HepG2 (cell line): ENCODE measurements around the gene ARHGEF40. TPM values are rescaled to one million over a fixed set of nuclear protein-coding genes. Genes with fewer than 3 reads are reported as not detected.

Experiments
- HIVEP1 ChIP-seq: sonication (generic); formaldehyde crosslinking; IDR thresholded peaks from 2 replicates; pipeline ENCODE4 v1.4.0; 2020; ENCODE audit warnings: mild to moderate bottlenecking, missing genetic modification reagents
- HOXA9 ChIP-seq: sonication (generic); formaldehyde crosslinking; IDR thresholded peaks from 2 replicates; pipeline ENCODE4 v1.8.1; 2022; ENCODE audit warnings: missing genetic modification reagents, mild to moderate bottlenecking, moderate library complexity, borderline replicate concordance
- NAIF1 ChIP-seq: sonication (generic); formaldehyde crosslinking; IDR thresholded peaks from 2 replicates; pipeline ENCODE4 v1.5.0; 2020; ENCODE audit warnings: mild to moderate bottlenecking, missing genetic modification reagents, borderline replicate concordance
- NR1H2 ChIP-seq: sonication (generic); formaldehyde crosslinking; IDR thresholded peaks from 2 replicates; pipeline ENCODE4 v1.8.1; 2022; ENCODE audit warnings: low read depth, missing genetic modification reagents, borderline replicate concordance
- PPARG ChIP-seq: conservative IDR thresholded peaks from 2 replicates; pipeline ENCODE4 v1.6.1; 2016; ENCODE audit warnings: missing biosample characterization, missing genetic modification reagents
- RAD21 ChIP-seq: fragments of 450-650 bp; formaldehyde crosslinking; IDR thresholded peaks from 2 replicates; pipeline ENCODE4 v1.5.0; 2020; ENCODE audit warnings: mild to moderate bottlenecking
- SMAD9 ChIP-seq: sonication (generic); formaldehyde crosslinking; IDR thresholded peaks from 2 replicates; pipeline ENCODE4 v1.5.1; 2020; ENCODE audit warnings: mild to moderate bottlenecking, missing genetic modification reagents
- SMARCE1 ChIP-seq: fragments of 450-650 bp; IDR thresholded peaks from 2 replicates; pipeline ENCODE4 v1.6.1; 2017; ENCODE audit warnings: borderline replicate concordance
- ZNF143 ChIP-seq: sonication (generic); formaldehyde crosslinking; IDR thresholded peaks from 2 replicates; pipeline ENCODE4 v1.4.0; 2020; ENCODE audit warnings: missing genetic modification reagents
- ZNF160 ChIP-seq: sonication (generic); formaldehyde crosslinking; IDR thresholded peaks from 2 replicates; pipeline ENCODE4 v1.8.0; 2022; ENCODE audit warnings: mild to moderate bottlenecking, inconsistent platforms, missing genetic modification reagents
- ZNF549 ChIP-seq: sonication (generic); formaldehyde crosslinking; IDR thresholded peaks from 2 replicates; pipeline ENCODE4 v1.5.0; 2020; ENCODE audit warnings: missing genetic modification reagents
- ZNF614 ChIP-seq: IDR thresholded peaks from 2 replicates; pipeline ENCODE4 v1.6.1; 2018; ENCODE audit warnings: missing biosample characterization, missing genetic modification reagents, inconsistent platforms, borderline replicate concordance
- ZNF615 ChIP-seq: sonication (generic); formaldehyde crosslinking; IDR thresholded peaks from 2 replicates; pipeline ENCODE4 v1.5.0; 2020; ENCODE audit warnings: mild to moderate bottlenecking, missing genetic modification reagents, borderline replicate concordance
- ZNF713 ChIP-seq: sonication (generic); formaldehyde crosslinking; IDR thresholded peaks from 2 replicates; pipeline ENCODE4 v1.4.0; 2020; ENCODE audit warnings: mild to moderate bottlenecking, missing genetic modification reagents
- ZNF780A ChIP-seq: sonication (generic); formaldehyde crosslinking; IDR thresholded peaks from 2 replicates; pipeline ENCODE4 v1.8.0; 2022; ENCODE audit warnings: mild to moderate bottlenecking, missing genetic modification reagents, moderate library complexity
- polyA plus RNA-seq, 8 experiments: library from polyadenylated mRNA; depleted of rRNA in 3 of 8; stranded (reverse) in 7 of 8; unstranded in 1 of 8; fragments of >200 nt; fragmentation: Illumina TruSeq in 4 of 8; extraction: Trizol in 4 of 8; gene quantifications; 2 replicates each; pipeline versions ENCODE4 v1.2.1 to v1.2.3, GENCODE V29; 2011 to 2016; ENCODE audit warnings: low read depth in 4 of 8, missing spikeins in 1 of 8, mixed read lengths in 1 of 8; ENCODE audit not compliant: insufficient read depth in 1 of 8
- total RNA-seq, 5 experiments: library from RNA; depleted of rRNA; stranded (reverse); fragments of >200 nt; fragmentation: Illumina TruSeq; extraction: Trizol; gene quantifications; 2 replicates each; pipeline ENCODE4 v1.2.3, GENCODE V29; 2016; ENCODE audit warnings: low read depth in 1 of 5
- TF ChIP-seq, protein P1 (sequence below), 2 experiments: fragments of 450-650 bp in 1 of 2; sonication (generic) in 1 of 2; formaldehyde crosslinking in 1 of 2; IDR thresholded peaks; 2 replicates each; pipeline versions ENCODE4 v1.6.1 to v1.8.0; 2016 to 2022; ENCODE audit warnings: antibody characterized with exemption in 1 of 2, mild to moderate bottlenecking in 1 of 2, missing genetic modification reagents in 1 of 2
- TF ChIP-seq, protein P2 (sequence below): sonication (generic); formaldehyde crosslinking; IDR thresholded peaks from 2 replicates; pipeline ENCODE4 v1.4.0; 2020; ENCODE audit warnings: missing genetic modification reagents; ENCODE audit errors: not compliant biosample characterization
- TF ChIP-seq, protein P3 (sequence below): sonication (generic); formaldehyde crosslinking; conservative IDR thresholded peaks from 2 replicates; pipeline ENCODE4 v1.5.0; 2020; ENCODE audit warnings: missing genetic modification reagents

ARHGEF40 gene
- total and polyA plus RNA-seq, 2 of the 13 experiments (the other 11 are each of a cell fraction or from before 2014, with no cell fraction given): 28.1 to 78.1 TPM

DNA sequence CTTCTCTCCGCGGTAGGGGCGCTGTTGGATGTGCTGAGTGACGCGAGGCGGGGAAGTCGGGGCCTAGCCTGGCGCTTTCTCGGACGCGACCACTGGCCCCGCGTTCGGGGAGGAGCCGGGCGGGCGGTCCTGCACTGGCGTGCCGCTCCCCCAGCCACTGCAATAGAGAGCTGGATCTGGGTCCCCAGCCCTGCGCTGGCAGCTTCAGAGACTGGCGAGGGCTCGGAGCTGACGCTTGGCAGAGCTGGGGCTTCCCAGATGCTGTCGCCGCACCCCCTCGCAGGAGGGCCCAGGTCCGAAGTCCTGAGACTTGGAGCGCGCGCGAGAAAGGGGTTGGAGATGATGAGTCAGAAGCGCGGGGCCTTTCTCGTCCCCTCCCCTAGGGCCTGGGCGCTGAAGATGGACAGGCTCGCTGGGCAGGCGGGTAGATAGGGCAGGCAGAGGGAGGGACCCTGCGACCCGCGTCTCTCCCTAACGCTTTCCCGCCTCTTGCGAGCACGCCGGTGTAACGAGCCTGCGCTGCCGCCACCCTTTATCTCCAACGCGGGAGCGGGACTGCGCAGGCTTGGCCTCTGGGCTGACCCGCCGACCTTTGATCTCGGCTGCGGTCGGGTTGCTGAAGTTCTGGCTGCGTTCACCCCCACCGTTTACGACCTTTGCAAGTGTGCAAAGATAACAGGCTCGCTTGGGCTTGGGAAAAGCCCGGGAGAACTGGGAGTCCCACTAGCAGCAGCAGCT is 33.8 kb downstream of the ARHGEF40 start (continued):
- TF ChIP-seq, protein P1, sequence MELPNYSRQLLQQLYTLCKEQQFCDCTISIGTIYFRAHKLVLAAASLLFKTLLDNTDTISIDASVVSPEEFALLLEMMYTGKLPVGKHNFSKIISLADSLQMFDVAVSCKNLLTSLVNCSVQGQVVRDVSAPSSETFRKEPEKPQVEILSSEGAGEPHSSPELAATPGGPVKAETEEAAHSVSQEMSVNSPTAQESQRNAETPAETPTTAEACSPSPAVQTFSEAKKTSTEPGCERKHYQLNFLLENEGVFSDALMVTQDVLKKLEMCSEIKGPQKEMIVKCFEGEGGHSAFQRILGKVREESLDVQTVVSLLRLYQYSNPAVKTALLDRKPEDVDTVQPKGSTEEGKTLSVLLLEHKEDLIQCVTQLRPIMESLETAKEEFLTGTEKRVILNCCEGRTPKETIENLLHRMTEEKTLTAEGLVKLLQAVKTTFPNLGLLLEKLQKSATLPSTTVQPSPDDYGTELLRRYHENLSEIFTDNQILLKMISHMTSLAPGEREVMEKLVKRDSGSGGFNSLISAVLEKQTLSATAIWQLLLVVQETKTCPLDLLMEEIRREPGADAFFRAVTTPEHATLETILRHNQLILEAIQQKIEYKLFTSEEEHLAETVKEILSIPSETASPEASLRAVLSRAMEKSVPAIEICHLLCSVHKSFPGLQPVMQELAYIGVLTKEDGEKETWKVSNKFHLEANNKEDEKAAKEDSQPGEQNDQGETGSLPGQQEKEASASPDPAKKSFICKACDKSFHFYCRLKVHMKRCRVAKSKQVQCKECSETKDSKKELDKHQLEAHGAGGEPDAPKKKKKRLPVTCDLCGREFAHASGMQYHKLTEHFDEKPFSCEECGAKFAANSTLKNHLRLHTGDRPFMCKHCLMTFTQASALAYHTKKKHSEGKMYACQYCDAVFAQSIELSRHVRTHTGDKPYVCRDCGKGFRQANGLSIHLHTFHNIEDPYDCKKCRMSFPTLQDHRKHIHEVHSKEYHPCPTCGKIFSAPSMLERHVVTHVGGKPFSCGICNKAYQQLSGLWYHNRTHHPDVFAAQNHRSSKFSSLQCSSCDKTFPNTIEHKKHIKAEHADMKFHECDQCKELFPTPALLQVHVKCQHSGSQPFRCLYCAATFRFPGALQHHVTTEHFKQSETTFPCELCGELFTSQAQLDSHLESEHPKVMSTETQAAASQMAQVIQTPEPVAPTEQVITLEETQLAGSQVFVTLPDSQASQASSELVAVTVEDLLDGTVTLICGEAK (IDR thresholded peaks at IDR 0.05): no peak
- TF ChIP-seq, protein P1 (CRISPR knock-in tag; IDR thresholded peaks at IDR 0.05): peak; percentile 95
- TF ChIP-seq PPARG (CRISPR knock-in tag) (peak; percentile 59), ZNF143 (peak; percentile 85), SMARCE1 (no peak), RAD21 (CRISPR knock-in tag) (peak; percentile 74), ZNF549 (CRISPR knock-in tag) (peak; percentile 96), SMAD9 (CRISPR knock-in tag) (peak; percentile 97; the same call in 1 of the 2 replicates), ZNF160 (CRISPR knock-in tag) (peak; percentile 96), NAIF1 (CRISPR knock-in tag) (peak; percentile 96), ZNF614 (CRISPR knock-in tag) (peak; percentile 97), ZNF713 (CRISPR knock-in tag) (peak; percentile 99), ZNF615 (CRISPR knock-in tag) (peak; percentile 76), ZNF780A (CRISPR knock-in tag) (peak; percentile 97; the same call in 1 of the 2 replicates), NR1H2 (CRISPR knock-in tag) (peak; percentile 97), HOXA9 (CRISPR knock-in tag) (peak; percentile 92), HIVEP1 (peak; percentile 96)
- TF ChIP-seq, protein P2, sequence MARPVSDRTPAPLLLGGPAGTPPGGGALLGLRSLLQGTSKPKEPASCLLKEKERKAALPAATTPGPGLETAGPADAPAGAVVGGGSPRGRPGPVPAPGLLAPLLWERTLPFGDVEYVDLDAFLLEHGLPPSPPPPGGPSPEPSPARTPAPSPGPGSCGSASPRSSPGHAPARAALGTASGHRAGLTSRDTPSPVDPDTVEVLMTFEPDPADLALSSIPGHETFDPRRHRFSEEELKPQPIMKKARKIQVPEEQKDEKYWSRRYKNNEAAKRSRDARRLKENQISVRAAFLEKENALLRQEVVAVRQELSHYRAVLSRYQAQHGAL (CRISPR knock-in tag): peak; percentile 26
- TF ChIP-seq, protein P3, sequence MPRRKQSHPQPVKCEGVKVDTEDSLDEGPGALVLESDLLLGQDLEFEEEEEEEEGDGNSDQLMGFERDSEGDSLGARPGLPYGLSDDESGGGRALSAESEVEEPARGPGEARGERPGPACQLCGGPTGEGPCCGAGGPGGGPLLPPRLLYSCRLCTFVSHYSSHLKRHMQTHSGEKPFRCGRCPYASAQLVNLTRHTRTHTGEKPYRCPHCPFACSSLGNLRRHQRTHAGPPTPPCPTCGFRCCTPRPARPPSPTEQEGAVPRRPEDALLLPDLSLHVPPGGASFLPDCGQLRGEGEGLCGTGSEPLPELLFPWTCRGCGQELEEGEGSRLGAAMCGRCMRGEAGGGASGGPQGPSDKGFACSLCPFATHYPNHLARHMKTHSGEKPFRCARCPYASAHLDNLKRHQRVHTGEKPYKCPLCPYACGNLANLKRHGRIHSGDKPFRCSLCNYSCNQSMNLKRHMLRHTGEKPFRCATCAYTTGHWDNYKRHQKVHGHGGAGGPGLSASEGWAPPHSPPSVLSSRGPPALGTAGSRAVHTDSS (CRISPR knock-in tag): no peak
